PC-9 (cell line): ENCODE results near the gene LARGE1. TPM values are rescaled to one million over a fixed set of nuclear protein-coding genes. Genes with fewer than 3 reads are reported as not detected.

ENCODE experiments used
- BruUV-seq: library from RNA; stranded (reverse); fragments of 400-500 nt; replicated peaks from 2 replicates; lab custom pipeline; 2021; lab: Mats Ljungman, UMichigan
- CTCF ChIA-PET: fragments of 300-600 bp; sonication (Branson Sonifier 250); formaldehyde crosslinking; loops from one replicate; lab custom pipeline; 2022; ENCODE audit warnings: antibody characterized with exemption; lab: Charles Lee
- POLR2A ChIA-PET: fragments of 300-600 bp; sonication (Branson Sonifier 250); formaldehyde crosslinking; loops from one replicate; lab custom pipeline; 2022; ENCODE audit warnings: antibody characterized with exemption; ENCODE audit not compliant: unreplicated experiment; lab: Charles Lee
- DNase-seq, 2 experiments: peaks; one replicate each; pipeline versions ENCODE4 v3.0.0 to v3.0.0-alpha.2; 2015 to 2022; ENCODE audit warnings: mixed read lengths in 1 of 2
- H2AFZ ChIP-seq: fragments of 200-600 bp; sonication (generic); 2 replicates; pipeline ENCODE4 v1.8.1; 2017; ENCODE audit warnings: antibody characterized with exemption
- H3F3A ChIP-seq: fragments of 200-600 bp; sonication (generic); 2 replicates; pipeline ENCODE4 v1.8.1; 2017; ENCODE audit warnings: antibody characterized with exemption, mild to moderate bottlenecking, low read depth; ENCODE audit not compliant: insufficient read depth
- H3K27ac ChIP-seq: fragments of 200-600 bp; sonication (generic); 2 replicates; pipeline ENCODE4 v1.6.1; 2016; ENCODE audit warnings: mixed run types
- H3K27me3 ChIP-seq: fragments of 200-600 bp; sonication (generic); 2 replicates; pipeline ENCODE4 v1.6.1; 2016; ENCODE audit warnings: low read depth, mixed run types; ENCODE audit not compliant: insufficient read depth
- H3K36me3 ChIP-seq: fragments of 200-600 bp; sonication (generic); 2 replicates; pipeline ENCODE4 v1.6.1; 2016; ENCODE audit warnings: low read depth, mixed run types
- H3K4me1 ChIP-seq: fragments of 200-600 bp; sonication (generic); replicated peaks from 2 replicates; pipeline ENCODE4 v1.6.1; 2016; ENCODE audit warnings: mixed run types; ENCODE audit not compliant: insufficient read depth
- H3K4me2 ChIP-seq: fragments of 200-600 bp; sonication (generic); 2 replicates; pipeline ENCODE4 v1.6.1; 2017; ENCODE audit warnings: mixed run types
- H3K4me3 ChIP-seq: fragments of 200-600 bp; sonication (generic); 2 replicates; pipeline ENCODE4 v1.6.1; 2016; ENCODE audit warnings: mixed run types
- H3K79me2 ChIP-seq: fragments of 200-600 bp; sonication (generic); 2 replicates; pipeline ENCODE4 v1.6.1; 2017; ENCODE audit warnings: low read depth, mixed run types
- H3K9me2 ChIP-seq: fragments of 200-600 bp; sonication (generic); 2 replicates; pipeline ENCODE4 v1.8.1; 2017; ENCODE audit warnings: mild to moderate bottlenecking; ENCODE audit not compliant: insufficient read depth
- H3K9me3 ChIP-seq: fragments of 200-600 bp; sonication (generic); 2 replicates; pipeline ENCODE4 v1.8.1; 2016; ENCODE audit warnings: low read depth; ENCODE audit not compliant: insufficient read depth
- H4K20me1 ChIP-seq: fragments of 200-600 bp; sonication (generic); 2 replicates; pipeline ENCODE4 v1.8.1; 2017; ENCODE audit not compliant: insufficient read depth
- CTCF ChIP-seq: fragments of 200-600 bp; sonication (generic); conservative IDR thresholded peaks from 2 replicates; pipeline ENCODE4 v1.6.1; 2017; ENCODE audit warnings: mixed run types, antibody characterized with exemption, mild to moderate bottlenecking, moderate library complexity
- EZH2 ChIP-seq: fragments of 200-600 bp; sonication (generic); IDR thresholded peaks from 2 replicates; pipeline ENCODE4 v1.8.0; 2017; ENCODE audit warnings: antibody characterized with exemption, low read depth
- intact Hi-C: fragments of 100-400 bp; cut with micrococcal nuclease; formaldehyde crosslinking; loops from one replicate; pipeline ENCODE4 v1.10.0; 2022; ENCODE audit not compliant: unreplicated experiment
- total RNA-seq: library from RNA; stranded (reverse); gene quantifications from 2 replicates; pipeline ENCODE4 v1.2.3, GENCODE V29; 2021

Gene LARGE1
- total RNA-seq, 1 experiment from 2014 or later, result 12.5 TPM

GRCh38 chr22:33707581-33707980, 212.7 kb downstream of the LARGE1 start:
- POLR2A ChIA-PET, result no interaction called here
- H3K9me2 ChIP-seq, result no peaks in the 10 kb centered on the region; the same call in 1 of the 2 replicates
- no peaks in the 10 kb centered on the region for H3K79me2 ChIP-seq
- CTCF ChIA-PET, result no interaction called here
- H3F3A ChIP-seq, result no peaks in the 10 kb centered on the region
- H3K9me3 ChIP-seq, result no peaks in the 10 kb centered on the region
- no TSS peak for BruUV-seq
- no peaks in the 10 kb centered on the region for H4K20me1 ChIP-seq
- H2AFZ ChIP-seq, result no peak overlapping the region
- H3K27me3 ChIP-seq, result no peaks in the 10 kb centered on the region
- no peak overlapping the region for H3K4me3 ChIP-seq
- no peaks in the 10 kb centered on the region for H3K36me3 ChIP-seq
- no peak overlapping the region for H3K4me2 ChIP-seq
- no peak for DNase-seq
- intact Hi-C loops, result no loop called here
- H3K27ac ChIP-seq, result no peak overlapping the region
- TF ChIP-seq CTCF, result no peak
- no peaks in the 10 kb centered on the region for H3K4me1 ChIP-seq

GRCh38 chr22:33706100-33706499, 214.2 kb downstream of the LARGE1 start:
- H3K36me3 ChIP-seq, result no peaks in the 10 kb centered on the region
- H3K27ac ChIP-seq, result no peak overlapping the region
- no peak for DNase-seq
- H3K4me3 ChIP-seq, result no peak overlapping the region
- ChIA-PET CTCF (no interaction called here), POLR2A (no interaction called here)
- TF ChIP-seq EZH2 (no peak), CTCF (no peak)
- no peaks in the 10 kb centered on the region for H3K9me3 ChIP-seq
- H3K4me2 ChIP-seq, result no peak overlapping the region
- H3F3A ChIP-seq, result no peaks in the 10 kb centered on the region
- H3K9me2 ChIP-seq, result no peaks in the 10 kb centered on the region; the same call in 1 of the 2 replicates
- H2AFZ ChIP-seq, result no peak overlapping the region
- intact Hi-C loops, result no loop called here
- no peaks in the 10 kb centered on the region for H3K27me3 ChIP-seq
- no peaks in the 10 kb centered on the region for H4K20me1 ChIP-seq
- H3K4me1 ChIP-seq, result no peaks in the 10 kb centered on the region
- H3K79me2 ChIP-seq, result no peaks in the 10 kb centered on the region
- no TSS peak for BruUV-seq

- TF ChIP-seq CTCF (no peak), EZH2 (no peak)
- ChIA-PET POLR2A (no interaction called here), CTCF (interaction anchor here (0.7 kb wide), 1 partner anchor 21 kb away, joined by 3 read pairs; no protein-coding TSS in a partner anchor)
- H3K4me2 ChIP-seq, result no peak overlapping the region
- no TSS peak for BruUV-seq
- no peak for DNase-seq
- H3K27ac ChIP-seq, result no peak overlapping the region
- H2AFZ ChIP-seq, result no peak overlapping the region
- H3F3A ChIP-seq, result no peaks in the 10 kb centered on the region
- H3K79me2 ChIP-seq, result no peaks in the 10 kb centered on the region
- no peaks in the 10 kb centered on the region for H3K9me2 ChIP-seq
- H4K20me1 ChIP-seq, result no peaks in the 10 kb centered on the region
- intact Hi-C loops, result no loop called here
- H3K9me3 ChIP-seq, result peaks cover 3% of the 10 kb centered on the region; the same call in 1 of the 2 replicates
- no peaks in the 10 kb centered on the region for H3K4me1 ChIP-seq
- H3K27me3 ChIP-seq, result no peaks in the 10 kb centered on the region
- no peaks in the 10 kb centered on the region for H3K36me3 ChIP-seq
- H3K4me3 ChIP-seq, result no peak overlapping the region
Observed at GRCh38 chr22:33699176-33699575, 221.1 kb downstream of the LARGE1 start.
